DMS114 treated with DMSO at 0.1 percent for 48 hours (cell line): Measurements from ENCODE around the gene ADAMTSL5.
"Not testable (repeated sequence)": the region's sequence is repeated elsewhere in the genome, so short reads cannot be mapped to it uniquely, and the experiment has no call there.

ENCODE experiments used
- DNase-seq: peaks from one replicate; lab custom pipeline; 2025; ENCODE audit not compliant: unreplicated experiment; lab: John Stamatoyannopoulos, UW

Gene ADAMTSL5

DNA sequence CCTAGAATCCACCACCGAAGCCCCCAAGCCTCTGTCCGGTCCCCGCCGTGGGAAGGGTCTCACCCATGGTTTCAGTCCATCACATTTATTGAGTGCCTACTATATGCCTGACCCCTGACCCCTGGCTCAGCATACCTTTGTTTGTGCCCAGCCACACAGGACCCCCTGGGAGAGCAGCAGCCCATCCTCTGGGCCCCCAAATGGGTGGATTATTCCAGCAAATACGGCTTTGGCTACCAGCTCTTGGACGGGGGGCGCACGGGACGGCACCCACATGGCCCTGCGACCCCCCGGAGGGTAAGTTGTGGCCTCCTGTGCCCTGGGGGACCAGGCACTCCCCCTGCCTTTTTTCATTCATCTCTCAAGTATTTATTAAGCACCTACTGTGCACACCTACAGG is 18.8 kb upstream of the ADAMTSL5 start:
- no peak for DNase-seq

DNA sequence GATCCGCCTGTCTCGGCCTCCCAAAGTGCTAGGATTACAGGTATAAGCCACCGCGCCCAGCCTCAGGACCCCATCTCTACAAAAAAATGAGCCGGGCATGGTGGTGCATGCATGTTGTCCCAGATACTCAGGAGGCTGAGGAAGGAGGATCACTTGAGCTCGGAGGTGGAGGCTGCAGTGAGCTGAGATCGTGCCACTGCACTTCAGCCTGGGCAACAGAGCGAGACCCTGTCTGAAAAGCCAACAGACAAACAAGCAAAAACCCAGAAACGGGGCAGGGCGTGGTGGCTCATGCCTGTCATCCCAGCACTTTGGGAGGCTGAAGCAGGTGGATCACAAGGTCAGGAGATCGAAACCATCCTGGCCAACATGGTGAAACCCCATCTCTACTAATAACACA is 18.0 kb upstream of the ADAMTSL5 start:
- DNase-seq = not testable (repeated sequence)

- DNase-seq = no peak
Measured at GRCh38 chr19:1529430-1529816, 16.6 kb upstream of the ADAMTSL5 start.

DNA sequence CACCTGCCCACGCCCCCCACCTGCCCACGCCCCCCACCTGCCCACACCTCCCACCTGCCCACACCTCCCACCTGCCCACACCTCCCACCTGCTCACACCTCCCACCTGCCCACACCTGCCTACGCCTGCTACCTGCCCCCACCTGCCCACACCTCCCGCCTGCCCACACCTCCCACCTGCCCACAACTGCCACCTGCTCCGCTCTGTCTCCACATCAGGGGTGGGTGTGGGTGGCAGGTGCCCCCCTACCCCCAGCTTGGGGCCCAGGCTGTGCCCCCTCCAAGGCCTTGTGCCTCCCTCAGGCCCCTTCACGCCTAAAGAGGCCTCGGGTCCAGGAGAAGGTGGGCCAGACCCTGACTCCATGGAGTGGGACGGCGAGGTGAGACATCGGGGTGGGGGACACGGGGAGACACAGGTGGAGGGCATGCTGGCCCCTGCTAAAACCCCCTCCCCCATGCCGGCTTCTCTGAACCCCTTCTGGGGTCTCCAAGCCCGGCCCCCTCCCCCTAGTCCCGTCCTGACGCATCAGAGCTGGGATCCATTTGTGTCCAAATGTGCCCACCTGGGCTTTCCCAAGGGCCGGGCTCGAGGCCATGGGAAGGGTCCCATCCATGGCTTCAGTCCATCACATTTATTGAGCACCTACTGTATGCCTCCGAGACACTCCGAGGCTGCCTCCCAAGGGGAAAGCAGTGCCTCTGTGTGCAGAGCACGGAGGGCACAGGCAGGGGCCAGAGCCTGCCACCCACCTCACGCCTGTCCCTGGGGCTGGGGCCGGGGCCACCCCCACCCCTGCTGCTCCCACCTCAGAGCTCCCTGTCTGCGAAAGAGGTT is 16.0 kb upstream of the ADAMTSL5 start:
- no peak for DNase-seq

- no peak for DNase-seq
Measured at GRCh38 chr19:1527650-1528309, 15.0 kb upstream of the ADAMTSL5 start.

DNA sequence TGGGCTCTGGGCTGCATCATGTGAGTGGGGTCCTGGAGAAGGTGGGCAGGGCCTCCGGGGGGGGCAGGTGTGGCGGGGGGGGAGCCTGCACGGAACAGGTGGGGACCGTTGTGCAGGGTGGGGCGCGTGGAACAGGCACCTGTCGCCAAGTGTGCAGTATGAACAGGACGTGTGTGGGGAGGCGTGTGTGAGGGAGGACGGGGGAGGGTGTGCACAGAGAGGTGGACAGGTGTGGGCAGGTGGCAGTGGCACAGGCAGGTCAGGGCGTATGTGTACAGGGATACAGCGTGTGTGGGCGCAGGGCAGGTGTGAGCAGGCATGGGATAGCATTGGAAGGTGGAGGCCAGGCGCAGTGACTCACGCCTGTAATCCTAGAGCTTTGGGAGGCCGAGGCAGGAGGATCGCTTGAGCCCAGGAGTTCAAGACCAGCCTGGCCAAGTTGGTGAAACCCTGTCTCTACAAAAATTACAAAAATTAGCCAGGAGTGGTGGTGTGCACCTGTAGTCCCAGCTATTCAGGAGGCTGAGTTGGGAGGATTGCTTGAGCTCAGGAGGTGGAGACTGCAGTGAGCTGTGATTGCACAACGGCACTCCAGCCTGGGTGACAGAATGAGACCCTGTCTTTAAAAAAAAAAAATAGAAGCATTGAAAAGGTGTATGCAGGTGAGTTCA is 14.3 kb upstream of the ADAMTSL5 start:
- DNase-seq = no peak

DNA sequence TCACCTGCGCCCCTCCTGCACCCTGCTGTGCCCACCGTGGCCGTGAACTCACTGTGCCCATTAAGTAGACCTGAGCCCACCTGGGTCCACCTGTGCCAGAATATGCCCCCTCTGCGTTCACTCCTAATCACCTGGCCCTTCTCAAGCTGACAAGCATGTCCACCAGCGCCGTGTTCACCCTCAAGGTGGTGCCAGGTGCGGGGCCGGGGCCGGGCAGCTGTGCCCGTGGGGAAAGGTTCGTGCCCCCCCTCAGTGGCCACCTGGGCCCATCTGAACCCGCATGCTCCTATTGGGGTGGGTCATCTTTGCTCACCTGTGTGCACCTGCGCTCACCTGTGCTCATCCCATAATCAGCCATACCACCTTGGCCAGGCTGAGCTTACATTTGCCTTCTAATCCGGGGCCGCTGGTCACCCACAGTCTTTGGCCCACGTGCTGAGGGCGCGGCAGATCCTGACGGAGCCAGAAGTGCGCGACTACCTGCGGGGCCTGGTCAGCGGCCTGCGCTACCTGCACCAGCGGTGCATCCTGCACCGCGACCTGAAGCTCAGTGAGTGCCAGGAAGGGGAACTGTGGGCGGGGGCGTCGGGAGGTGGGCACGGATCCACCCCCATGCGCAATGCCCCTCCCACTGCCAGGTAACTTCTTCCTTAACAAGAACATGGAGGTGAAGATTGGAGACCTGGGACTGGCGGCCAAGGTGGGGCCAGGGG is 13.4 kb upstream of the ADAMTSL5 start:
- DNase-seq = no peak

DNA sequence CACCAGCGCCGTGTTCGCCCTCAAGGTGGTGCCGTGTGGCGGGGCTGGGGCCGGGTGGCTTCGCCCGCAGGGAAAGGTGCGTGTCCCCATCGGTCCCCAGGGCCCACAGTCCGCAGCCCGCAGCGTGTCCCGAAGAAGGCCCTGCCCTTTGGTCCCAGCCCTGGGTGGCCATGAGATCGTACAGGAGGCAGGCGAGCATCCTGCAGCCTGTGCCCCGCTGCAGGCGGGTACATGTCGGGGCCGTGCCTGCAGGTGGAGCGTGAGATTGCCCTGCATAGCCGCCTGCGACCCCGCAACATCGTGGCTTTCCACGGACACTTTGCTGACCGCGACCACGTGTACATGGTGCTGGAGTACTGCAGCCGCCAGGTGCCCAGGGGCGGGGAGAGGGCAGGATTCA is 12.5 kb upstream of the ADAMTSL5 start:
- DNase-seq = no peak

DNA sequence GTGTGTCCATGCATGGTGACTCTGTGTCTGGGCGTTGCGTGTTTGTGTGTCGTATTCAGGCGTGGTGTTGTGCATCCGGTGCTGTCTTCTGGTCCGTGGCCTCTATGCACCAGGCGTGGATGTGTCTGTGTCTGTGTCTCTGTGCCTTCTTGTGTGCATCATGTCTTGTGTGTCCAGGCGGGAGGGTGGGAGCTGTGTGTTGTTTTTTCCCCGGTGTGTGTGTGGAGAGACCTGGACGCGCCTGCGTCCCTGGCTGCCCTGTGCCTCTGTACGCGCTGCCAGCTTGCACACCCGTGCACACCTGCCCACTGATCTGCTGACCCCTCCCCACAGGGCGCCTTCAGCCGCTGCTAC is 12.1 kb upstream of the ADAMTSL5 start:
- no peak for DNase-seq

DNA sequence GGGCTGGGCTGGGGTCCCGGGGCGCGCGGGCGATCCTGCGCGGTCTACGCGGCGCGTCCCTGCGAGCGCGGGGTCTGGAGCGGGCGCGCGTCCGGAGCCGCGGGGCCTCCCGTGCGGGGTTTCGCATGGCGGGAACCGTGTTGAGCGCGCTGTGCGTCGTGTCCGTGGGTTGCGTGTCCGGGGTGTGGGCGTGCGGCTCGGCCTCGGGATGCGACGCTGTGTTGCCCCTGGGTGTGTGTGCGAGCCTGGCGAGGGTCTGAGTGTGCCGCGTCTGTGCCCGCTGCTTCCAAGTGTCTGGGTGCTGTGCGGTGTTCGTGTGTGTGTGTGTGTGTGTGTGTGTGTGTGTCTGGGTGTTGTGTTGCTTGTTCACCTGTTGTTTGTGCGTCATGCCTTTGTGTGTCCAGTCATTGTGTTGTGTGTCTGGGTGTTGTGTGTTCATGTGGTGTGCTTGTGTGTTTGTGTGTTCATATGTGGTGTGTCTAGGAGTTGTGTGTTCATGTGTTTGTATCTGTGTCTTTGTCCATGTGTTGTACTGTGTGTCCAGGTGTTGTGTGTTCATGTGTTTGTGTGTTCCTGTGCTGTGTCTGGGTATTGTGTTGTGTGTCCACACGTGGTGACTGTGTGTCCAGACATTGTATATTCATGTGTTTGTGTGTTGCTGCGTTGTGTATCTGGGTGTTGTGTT is 11.6 kb upstream of the ADAMTSL5 start:
- no peak for DNase-seq

DNA sequence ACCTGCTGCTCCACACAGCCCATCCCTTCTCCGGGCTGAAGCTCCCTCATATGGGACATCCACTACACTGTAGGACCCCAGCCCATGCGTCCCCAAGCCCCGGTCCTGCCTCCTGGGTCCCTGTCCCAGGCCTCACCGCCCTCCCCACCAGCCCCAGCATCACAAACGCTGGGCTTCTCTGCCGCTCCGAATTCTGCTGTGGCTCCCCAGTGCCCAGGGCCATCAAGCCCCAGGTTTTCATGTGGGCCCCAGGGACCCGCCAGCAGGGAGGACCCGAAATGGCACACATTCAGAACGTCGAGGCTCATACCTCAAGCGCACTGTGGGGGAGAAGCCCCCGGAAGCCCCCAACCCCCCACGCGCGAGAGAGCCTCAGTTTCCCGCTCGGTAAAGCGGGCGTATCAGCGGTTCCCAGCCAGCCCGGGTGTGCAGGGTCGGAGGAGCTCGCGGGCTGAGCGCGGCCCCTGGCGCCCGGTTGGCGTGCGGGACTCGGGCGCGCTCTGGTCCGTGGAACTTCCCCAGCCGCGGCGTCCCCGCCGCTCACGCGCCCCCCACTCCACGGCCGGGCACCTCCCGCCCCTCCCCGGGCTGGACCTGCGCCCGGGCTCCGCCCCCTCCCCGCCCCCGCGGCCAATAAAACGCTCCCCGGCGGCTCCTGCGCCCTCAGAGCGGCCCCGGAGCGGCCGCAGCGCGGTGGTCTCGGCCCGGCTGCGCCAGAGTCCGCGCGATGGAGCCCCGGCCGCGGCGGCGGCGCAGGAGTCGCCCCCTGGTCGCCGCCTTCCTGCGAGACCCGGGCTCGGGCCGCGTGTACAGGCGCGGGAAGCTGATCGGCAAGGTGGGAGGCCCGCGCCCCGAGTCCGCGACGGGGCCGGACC is 10.8 kb upstream of the ADAMTSL5 start, which contains the start of gene PLK5:
TSS of gene PLK5 (plus strand) at position 666 of the 875 bp plus-strand sequence. CDS start 2,920 bp downstream, outside the sequence.
- no peak for DNase-seq

GRCh38 chr19:1522838-1523237 is 10.0 kb upstream of the ADAMTSL5 start:
- DNase-seq = no peak

- no peak for DNase-seq
Measured at GRCh38 chr19:1522061-1522460, 9.2 kb upstream of the ADAMTSL5 start.

- DNase-seq = no peak
Measured at GRCh38 chr19:1521636-1522035, 8.8 kb upstream of the ADAMTSL5 start.

- DNase-seq = no peak
Measured at GRCh38 chr19:1520203-1520780, 7.5 kb upstream of the ADAMTSL5 start.

GRCh38 chr19:1519802-1520201 is 7.0 kb upstream of the ADAMTSL5 start:
- DNase-seq = not testable (repeated sequence)

DNA sequence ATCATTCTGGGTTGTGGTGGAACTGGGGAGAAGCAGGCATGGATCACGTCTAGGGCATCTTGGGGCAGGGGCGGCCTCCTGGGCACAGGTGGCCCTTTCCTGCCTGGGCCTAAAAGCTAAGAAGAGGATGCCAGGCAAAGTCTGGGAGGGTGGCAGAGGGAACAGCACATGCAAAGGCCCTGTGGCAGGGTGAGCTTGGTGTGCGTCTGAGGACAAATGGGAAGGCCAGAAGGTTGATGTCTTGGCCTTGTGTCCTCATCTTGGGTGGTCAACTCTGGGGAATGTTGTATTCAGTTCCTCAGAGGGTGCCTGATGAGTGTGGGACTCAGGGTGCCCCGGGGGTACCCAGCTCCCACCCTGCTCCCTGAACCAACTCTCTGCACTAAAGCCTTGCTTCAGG is 5.7 kb upstream of the ADAMTSL5 start:
- no peak for DNase-seq

GRCh38 chr19:1516395-1516753 is 3.6 kb upstream of the ADAMTSL5 start:
- no peak for DNase-seq

DNA sequence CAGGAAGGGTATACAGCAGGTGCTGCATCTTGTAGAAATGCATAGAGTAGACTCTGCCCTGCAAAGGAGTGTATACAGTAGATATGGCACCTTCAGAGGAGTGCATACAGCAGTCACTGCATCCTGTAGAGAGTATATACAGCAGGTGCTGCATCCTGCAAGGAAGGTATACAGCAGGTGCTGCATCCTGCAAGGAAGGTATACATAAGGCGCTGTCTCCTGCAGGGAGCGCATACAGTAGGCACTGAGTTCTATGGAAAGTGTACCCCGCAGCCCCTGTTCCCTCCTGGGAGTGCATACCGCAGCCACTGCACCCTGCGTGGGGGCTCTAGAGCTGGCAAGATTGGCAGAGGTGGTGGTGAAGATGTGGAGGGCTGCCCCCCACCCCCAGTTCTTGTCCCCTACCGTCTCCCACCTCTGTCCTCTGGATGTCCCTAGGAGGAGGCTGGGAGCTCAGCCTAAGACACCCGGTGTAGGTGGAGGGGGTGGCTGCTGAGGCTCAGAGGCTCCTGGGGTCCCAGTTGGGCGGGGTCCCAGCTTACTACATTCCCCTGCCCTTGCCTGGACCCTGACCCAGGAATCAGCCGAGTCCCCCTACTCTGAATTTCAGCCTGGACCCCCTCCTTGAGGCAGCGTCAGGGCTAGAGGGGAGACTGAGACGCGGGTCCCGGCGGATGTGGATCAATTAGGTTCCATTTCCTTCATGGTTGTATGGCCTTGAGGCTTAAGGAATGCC is 2.3 kb upstream of the ADAMTSL5 start:
- DNase-seq = no peak
